Measurements from ENCODE around the gene DKK2. TPM values are rescaled to one million over a fixed set of nuclear protein-coding genes. Genes with fewer than 3 reads are reported as not detected.

Gene DKK2
- total RNA-seq, 4 donors from 2014 or later = 1.4 to 1.9 (median 1.6) TPM

- Histone ChIP-seq H3K27ac (no peak overlapping the region), H3K9me3 (no peaks in the 10 kb centered on the region), H3K4me1 (peaks cover under 1% of the 10 kb centered on the region), H3K36me3 (no peaks in the 10 kb centered on the region), H3K27me3 (no peaks in the 10 kb centered on the region), H3K4me3 (no peak overlapping the region)
- no peak for DNase-seq (ENCODE audit: low spot score in 2 of 2)
- 47% methylated on average over 4 of the region's 4 CpGs for WGBS
- peak; percentile 25 to 32 for TF ChIP-seq CTCF (IDR thresholded peaks at IDR 0.05)
- no peak for TF ChIP-seq POLR2A (IDR thresholded peaks at IDR 0.05)
- no peak for TF ChIP-seq POLR2AphosphoS5 (IDR thresholded peaks at IDR 0.05)
- no peak for TF ChIP-seq EP300 (IDR thresholded peaks at IDR 0.05)
These were observed 137.4 kb downstream of the DKK2 start for GRCh38 chr4:106898621-106899230.

GRCh38 chr4:106893903-106894302 is 142.2 kb downstream of the DKK2 start:
- TF ChIP-seq POLR2A (IDR thresholded peaks at IDR 0.05) (no peak), EP300 (IDR thresholded peaks at IDR 0.05) (no peak), CTCF (IDR thresholded peaks at IDR 0.05) (no peak), POLR2AphosphoS5 (IDR thresholded peaks at IDR 0.05) (no peak)
- Histone ChIP-seq H3K9me3 (no peaks in the 10 kb centered on the region), H3K27me3 (no peaks in the 10 kb centered on the region)

GRCh38 chr4:106893395-106893881 is 142.7 kb downstream of the DKK2 start:
- no peaks in the 10 kb centered on the region for H3K36me3 ChIP-seq
- no peak overlapping the region for H3K27ac ChIP-seq
- H3K27me3 ChIP-seq = no peaks in the 10 kb centered on the region
- no peak overlapping the region for H3K4me3 ChIP-seq
- H3K4me1 ChIP-seq = peaks cover 2% of the 10 kb centered on the region
- no peak for TF ChIP-seq POLR2A (IDR thresholded peaks at IDR 0.05)
- no peak for TF ChIP-seq EP300 (IDR thresholded peaks at IDR 0.05)
- no peak for TF ChIP-seq POLR2AphosphoS5 (IDR thresholded peaks at IDR 0.05)
- no peak for TF ChIP-seq CTCF (IDR thresholded peaks at IDR 0.05)
- DNase-seq (ENCODE audit: low spot score in 2 of 2) = no peak
- WGBS = 73% methylated on average over 8 of the region's 8 CpGs
- no peaks in the 10 kb centered on the region for H3K9me3 ChIP-seq

More at GRCh38 chr4:106893903-106894302, 142.2 kb downstream of the DKK2 start:
- H3K27ac ChIP-seq = no peak overlapping the region
- WGBS = 29% methylated on average over 3 of the region's 3 CpGs
- H3K4me3 ChIP-seq = no peak overlapping the region
- H3K4me1 ChIP-seq = peaks cover 2% of the 10 kb centered on the region
- no peaks in the 10 kb centered on the region for H3K36me3 ChIP-seq
- DNase-seq (ENCODE audit: low spot score in 2 of 2) = no peak

- no peak for DNase-seq (ENCODE audit: low spot score in 2 of 2)
- H3K36me3 ChIP-seq = no peaks in the 10 kb centered on the region
- no peaks in the 10 kb centered on the region for H3K9me3 ChIP-seq
- H3K27me3 ChIP-seq = no peaks in the 10 kb centered on the region
- TF ChIP-seq CTCF (IDR thresholded peaks at IDR 0.05) (no peak), EP300 (IDR thresholded peaks at IDR 0.05) (no peak), POLR2A (IDR thresholded peaks at IDR 0.05) (no peak), POLR2AphosphoS5 (IDR thresholded peaks at IDR 0.05) (no peak)
- peaks cover 2% of the 10 kb centered on the region for H3K4me1 ChIP-seq
- H3K27ac ChIP-seq = no peak overlapping the region
- H3K4me3 ChIP-seq = no peak overlapping the region
- WGBS = 94% methylated on average over 3 of the region's 6 CpGs
These were observed 143.3 kb downstream of the DKK2 start for GRCh38 chr4:106892786-106893185.

- Histone ChIP-seq H3K9me3 (no peaks in the 10 kb centered on the region), H3K27ac (no peak overlapping the region), H3K4me1 (no peaks in the 10 kb centered on the region), H3K4me3 (no peak overlapping the region), H3K27me3 (no peaks in the 10 kb centered on the region), H3K36me3 (no peaks in the 10 kb centered on the region)
- TF ChIP-seq POLR2A (IDR thresholded peaks at IDR 0.05) (no peak), POLR2AphosphoS5 (IDR thresholded peaks at IDR 0.05) (no peak), EP300 (IDR thresholded peaks at IDR 0.05) (no peak), CTCF (IDR thresholded peaks at IDR 0.05) (no peak)
- no peak for DNase-seq (ENCODE audit: low spot score in 2 of 2)
- 81% methylated on average over 7 of the region's 7 CpGs for WGBS
These were observed 160.8 kb downstream of the DKK2 start for GRCh38 chr4:106875340-106875739.
